Urothelium cell line (cell line): ENCODE measurements around the gene NKAPD1.

ENCODE experiments used
- DNase-seq: peaks from one replicate; pipeline ENCODE4 v3.0.0; 2011; ENCODE audit warnings: low spot score, mixed read lengths
- FAIRE-seq: peaks from 2 replicates; lab custom pipeline; 2011; peaks lifted over from hg19 to GRCh38; lab: Jason Lieb, UNC

Gene NKAPD1

GRCh38 chr11:112134473-112134872 is 60.4 kb downstream of the NKAPD1 start:
- no peak for DNase-seq
- no peak for FAIRE-seq
